NCI-H446 (cell line): ENCODE data around the gene SQOR.
A peak's percentile ranks its signal among the peaks of the same experiment; 100 is the strongest.

Experiments
- DNase-seq, 2 experiments: peaks; one replicate each; lab custom pipeline; 2025; lab: John Stamatoyannopoulos, UW

SQOR gene

DNA sequence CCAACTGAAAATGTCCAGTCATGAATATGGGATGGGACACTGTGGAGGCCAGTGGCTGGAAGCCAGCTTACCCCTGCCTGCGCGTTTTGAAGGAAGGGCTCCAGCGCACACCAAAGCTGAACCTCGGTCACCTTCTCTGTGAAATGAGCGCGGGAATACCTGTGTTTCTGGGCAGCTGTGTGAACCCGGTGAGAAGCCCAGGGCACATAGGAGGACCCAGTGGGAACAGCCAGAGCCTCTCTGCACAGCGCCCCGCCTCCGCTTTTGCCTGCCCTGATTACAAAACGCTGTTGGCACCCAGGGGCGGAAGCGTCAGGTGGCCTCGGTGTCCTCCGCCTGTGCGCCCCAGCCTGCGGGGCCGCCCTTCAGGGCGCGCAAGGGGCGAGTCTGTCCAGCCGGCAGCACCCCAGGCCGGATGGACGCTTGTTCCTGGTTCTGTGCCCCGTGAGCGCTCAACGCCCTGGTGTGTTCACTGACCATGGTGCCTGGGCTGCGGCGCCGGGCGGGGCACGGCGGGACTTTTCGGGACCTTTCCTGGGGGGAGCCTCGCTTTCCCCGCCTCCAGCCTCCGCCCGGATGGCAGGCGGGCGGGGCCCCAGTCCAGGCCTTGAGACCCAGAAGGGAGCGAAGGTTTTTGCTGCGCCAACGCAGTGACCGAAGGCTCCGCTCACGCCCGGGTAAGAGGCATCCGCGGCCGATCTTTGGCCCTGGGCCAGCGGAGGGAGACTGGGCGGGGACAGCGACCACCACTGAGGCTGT, at the start of gene SQOR:
Gene SQOR, plus strand, starts transcription at position 598 of the 759 bp plus-strand sequence. CDS start 23,895 bp downstream, outside the sequence.
- DNase-seq: no peak

DNA sequence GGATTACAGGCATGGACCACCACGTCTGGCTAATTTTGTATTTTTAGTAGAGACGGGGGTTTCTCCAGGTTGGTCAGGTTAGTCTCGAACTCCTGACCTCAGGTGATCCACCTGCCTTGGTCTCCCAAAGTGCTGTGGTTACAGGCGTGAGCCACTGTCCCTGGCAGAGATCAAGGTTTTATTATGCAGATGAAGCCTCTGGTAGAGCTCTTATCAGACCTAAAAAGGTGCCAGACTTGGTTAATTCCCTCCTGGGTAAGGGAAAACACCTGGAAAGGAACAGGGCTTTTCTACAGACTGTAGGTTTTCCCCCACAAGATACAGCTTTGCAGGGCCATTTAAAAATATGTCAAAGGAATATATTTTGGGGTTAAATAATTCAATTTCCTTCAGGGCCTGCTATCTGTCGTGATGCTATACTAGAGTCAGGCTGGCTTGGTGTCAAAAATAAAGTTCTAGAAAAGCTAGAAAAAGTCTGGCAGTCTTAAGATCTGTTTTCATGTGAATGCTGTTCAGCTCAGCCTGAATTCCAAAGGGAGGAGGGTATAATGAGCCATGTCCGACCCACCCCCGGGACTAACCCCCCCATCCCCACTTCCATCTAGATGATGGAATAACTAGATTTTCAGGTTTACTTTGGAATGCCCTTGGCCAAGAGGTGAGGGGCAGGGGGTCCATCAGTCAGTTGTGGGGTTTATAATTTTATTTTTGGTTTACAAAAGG, 49.6 kb upstream of the SQOR start:
- DNase-seq: no peak

GRCh38 chr15:45586125-45586524, 48.7 kb upstream of the SQOR start:
- DNase-seq: no peak

DNA sequence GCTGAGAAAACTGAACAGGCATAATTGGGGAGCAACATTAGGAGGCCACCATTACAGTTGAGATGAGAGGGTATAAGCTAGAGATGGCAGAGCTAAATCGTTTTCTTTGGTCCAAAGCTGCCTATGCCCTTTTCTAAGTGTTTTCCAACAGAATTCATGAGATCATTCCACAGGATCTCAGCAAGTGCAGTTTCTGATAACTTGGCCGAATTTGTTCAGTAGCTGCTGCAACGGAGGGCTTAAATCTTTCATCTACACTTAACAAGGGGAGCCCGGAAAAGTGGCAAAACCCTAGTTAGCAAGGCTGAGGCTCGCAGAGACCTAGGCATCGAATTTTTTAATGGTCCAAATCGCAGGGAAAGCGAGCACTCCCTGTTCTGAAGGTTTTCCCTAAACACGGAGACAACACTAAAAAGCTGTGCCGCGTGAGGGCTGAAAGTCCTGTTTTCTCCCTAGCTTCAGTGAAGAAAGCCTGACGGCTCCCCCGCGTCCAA, 48.2 kb upstream of the SQOR start:
- DNase-seq: peak in 1 of 2 experiments; percentile 32

DNA sequence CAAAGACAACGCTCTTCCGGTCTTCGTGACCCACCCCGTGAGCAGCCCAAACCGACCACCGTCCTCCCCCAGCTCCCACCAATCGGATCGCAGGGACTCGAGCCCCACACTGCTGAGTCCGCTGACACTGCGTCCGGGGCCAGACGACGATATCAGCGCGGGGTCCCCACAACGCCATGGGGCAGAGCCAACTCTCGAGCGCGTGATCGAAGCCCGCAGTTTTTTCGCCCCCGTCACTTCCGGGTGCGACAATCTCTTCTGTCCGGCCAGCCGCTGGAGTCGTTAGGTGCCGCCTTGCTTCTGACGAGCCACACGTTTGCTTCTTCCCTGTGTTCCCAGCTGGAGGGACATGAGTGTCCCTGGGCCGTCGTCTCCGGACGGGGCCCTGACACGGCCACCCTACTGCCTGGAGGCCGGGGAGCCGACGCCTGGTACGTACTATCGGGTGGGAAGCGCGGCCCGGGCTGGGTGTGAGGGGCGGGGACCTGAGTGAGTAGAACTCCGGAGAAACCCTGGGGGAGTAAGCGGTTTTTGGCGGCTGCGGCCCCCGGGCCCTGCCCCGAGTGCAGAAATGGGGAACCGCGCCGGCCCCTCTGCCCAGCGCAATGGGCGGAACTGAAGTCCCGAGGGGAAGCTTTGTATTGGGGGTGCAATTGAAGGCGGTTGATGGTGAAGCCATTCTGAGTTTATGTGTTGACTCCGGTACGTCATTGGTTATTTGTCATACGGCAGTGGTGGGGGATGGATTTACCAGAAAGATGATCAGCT, 47.5 kb upstream of the SQOR start, which contains the start of gene BLOC1S6:
Gene BLOC1S6, plus strand, starts transcription at position 285 of the 768 bp plus-strand sequence. Its CDS starts 65 bp downstream, at position 350.
- DNase-seq: peak; percentile 86 to 87

- no peak for DNase-seq
Measured at GRCh38 chr15:45587863-45588170, 47.0 kb upstream of the SQOR start.

DNA sequence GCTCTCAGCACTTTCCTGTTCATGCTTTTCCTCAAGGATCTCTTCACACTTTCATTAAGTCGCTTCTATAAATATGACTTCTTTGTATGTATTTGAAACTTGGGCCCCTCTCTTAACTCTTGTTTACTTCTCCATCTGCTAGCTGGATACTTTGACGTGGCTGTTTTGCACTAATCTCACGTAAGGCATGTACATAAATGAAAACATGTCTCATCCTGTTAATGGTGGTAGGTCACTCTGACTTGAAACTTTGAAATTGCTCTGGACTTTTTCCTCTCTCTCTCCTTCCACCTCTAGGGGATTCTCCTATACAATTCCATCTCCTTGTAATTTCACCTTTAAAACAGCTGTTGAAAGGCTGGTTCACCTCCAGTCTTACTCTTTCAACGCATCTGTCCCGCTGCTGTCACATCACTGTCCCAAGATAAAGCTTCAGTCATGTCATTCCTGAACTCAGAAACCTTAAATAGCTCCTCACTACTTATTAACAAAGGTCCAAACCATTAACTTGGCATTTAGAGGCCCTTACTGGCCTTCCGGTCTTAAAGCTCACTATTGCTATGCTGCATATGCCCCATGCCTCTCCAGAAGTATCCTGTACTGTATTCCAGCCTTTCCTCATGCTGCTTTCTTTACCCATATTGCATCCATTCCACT, 46.5 kb upstream of the SQOR start:
- no peak for DNase-seq

- DNase-seq: no peak
Measured at GRCh38 chr15:45589256-45589655, 45.6 kb upstream of the SQOR start.

DNA sequence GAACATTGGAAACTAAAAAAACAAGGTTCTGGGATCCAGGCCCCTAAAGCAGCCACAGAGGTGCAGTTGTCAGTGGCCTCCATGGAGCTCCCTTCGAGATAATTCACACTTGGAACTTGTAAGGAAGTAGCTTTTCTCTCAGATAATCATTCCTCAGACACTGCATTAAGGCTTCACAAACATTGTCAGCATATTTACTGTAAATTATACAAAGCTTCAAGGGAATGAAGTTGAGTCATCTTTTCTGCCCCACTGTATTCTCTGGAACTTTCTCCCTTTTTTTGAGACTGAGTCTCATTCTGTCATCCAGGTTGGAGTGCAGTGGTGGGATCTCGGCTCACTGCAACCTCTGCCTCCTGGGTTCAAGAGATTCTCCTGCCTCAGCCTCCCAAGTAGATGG, 40.5 kb upstream of the SQOR start:
- DNase-seq: no peak

- DNase-seq: no peak
Measured at GRCh38 chr15:45594835-45595530, 39.8 kb upstream of the SQOR start.

GRCh38 chr15:45603881-45604280, 30.9 kb upstream of the SQOR start:
- no peak for DNase-seq

- no peak for DNase-seq
Measured at GRCh38 chr15:45604326-45604725, 30.5 kb upstream of the SQOR start.

DNA sequence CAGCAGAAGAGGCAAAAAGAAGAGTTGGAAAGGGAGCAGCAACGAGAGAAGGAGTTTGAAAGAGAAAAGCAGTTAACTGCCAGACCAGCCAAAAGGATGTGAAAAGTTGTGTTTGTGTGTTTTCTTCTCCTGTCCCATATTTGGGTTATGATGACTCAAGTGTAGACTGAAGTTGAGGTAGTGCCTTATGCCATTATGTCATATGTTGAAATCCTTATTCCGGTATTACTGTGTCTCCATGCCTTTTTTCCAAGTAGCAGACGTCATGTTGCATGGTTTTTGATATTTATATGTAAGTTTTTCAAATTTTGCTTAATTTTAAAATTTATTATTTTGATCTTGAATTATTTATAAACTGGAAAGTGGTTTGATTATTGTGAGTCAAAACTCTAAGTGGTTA, 28.4 kb upstream of the SQOR start:
- no peak for DNase-seq

GRCh38 chr15:45606841-45607240, 28.0 kb upstream of the SQOR start:
- DNase-seq: no peak

GRCh38 chr15:45611305-45611704, 23.5 kb upstream of the SQOR start:
- DNase-seq: no peak

GRCh38 chr15:45612790-45613415, 21.9 kb upstream of the SQOR start:
- DNase-seq: no peak

- DNase-seq: no peak
Measured at GRCh38 chr15:45616901-45617323, 17.9 kb upstream of the SQOR start.

- DNase-seq: no peak
Measured at GRCh38 chr15:45618813-45619212, 16.0 kb upstream of the SQOR start.

DNA sequence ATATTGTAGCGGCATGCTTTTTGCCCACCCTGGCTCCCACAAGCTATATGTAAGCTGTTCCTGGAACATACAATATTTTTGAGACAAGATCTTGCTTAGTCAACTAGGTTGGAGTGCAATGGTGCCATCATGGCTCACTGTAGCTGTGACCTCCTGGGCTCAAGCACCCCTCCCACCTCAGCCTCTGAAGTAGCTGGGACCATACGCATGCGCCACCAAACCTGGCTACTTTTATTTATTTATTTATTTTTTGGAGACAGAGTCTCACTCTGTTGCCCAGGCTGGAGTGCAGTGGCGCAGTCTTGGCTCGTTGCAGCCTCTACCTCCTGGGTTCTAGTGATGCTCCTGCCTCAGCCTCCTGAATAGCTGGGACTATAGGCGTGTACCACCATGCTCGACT, 6.7 kb upstream of the SQOR start:
- no peak for DNase-seq

DNA sequence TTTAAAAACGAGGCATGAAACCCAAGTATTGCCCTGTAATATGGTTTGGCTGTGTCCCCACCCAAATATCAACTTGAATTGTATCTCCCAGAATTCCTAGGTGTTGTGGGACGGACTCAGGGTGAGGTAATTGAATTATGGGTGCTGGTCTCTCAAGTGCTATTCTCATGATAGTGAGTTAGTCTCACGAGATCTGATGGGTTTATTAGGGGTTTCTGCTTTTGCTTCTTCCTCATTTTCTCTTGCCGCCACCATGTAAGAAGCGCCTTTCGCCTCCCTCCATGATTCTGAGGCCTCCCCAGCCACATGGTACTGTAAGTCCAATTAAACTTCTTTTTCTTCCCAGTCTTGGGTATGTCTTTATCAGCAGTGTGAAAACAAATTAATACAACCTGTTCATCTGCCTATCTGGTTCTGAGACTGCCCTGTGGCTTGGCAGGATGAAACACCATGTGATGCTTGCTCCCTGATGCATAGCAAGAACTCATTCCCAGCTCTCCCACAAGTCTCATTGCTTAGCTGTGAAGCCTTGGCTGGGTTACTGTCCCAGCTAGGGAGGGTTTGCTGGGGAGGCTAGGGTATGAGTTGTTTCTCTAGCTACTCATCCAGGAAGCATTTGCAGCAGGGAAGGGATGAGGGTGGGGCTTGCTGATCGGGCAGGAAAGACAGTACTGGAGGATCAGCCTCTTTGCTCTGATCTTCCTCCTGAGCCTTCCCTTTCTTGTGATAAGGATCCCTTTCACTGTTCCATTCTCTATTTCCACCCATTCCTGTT, 3.7 kb upstream of the SQOR start:
- DNase-seq: no peak
